HG03457 (cell line): Measurements from ENCODE around the gene SPTBN1.

Experiments used
- ATAC-seq: cut with Tn5 transposase; IDR thresholded peaks from one replicate; pipeline ENCODE4 v1.9.1; 2021; ENCODE audit warnings: moderate number of reproducible peaks; ENCODE audit not compliant: unreplicated experiment

The SPTBN1 gene

DNA sequence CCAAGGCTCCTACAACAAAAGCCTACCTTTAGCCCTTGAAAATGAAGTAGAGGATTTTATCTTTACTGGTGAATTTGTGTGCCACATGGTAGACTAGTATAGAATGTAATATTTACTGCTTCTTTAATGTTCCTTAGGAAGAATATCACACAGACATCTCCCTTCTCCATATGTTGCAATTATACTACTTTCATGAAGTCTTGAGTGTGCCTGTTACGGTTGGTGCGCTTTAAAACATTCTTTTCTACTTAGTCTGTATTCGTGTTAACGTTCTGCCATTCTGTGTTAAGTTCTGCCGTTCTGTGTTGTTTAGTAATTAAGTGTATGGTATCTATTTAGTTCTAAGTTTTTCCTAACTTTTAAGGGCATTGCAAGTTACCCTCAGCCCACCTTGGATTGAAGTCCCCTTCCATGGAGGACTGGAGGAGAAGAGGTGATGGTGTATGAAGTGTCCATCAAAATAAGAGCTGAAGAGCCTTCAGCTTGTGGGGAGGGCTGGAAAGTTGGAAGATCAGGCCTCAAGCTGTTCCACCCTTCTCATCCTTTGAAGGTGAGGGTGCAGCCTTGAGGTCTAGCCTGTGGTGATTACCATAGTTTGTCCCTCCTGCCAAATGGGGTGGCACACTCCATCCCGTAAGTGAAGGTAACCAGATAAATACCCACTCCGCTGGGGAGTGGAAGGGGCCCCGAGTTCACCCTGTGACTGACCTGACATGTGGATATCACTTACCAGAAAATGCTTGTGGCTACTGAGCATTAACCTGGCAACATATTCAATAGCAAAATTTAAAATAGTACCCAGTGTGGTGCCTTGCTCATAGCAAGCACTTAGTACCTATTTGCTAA lies 131.3 kb downstream of the SPTBN1 start:
- no peak for ATAC-seq

DNA sequence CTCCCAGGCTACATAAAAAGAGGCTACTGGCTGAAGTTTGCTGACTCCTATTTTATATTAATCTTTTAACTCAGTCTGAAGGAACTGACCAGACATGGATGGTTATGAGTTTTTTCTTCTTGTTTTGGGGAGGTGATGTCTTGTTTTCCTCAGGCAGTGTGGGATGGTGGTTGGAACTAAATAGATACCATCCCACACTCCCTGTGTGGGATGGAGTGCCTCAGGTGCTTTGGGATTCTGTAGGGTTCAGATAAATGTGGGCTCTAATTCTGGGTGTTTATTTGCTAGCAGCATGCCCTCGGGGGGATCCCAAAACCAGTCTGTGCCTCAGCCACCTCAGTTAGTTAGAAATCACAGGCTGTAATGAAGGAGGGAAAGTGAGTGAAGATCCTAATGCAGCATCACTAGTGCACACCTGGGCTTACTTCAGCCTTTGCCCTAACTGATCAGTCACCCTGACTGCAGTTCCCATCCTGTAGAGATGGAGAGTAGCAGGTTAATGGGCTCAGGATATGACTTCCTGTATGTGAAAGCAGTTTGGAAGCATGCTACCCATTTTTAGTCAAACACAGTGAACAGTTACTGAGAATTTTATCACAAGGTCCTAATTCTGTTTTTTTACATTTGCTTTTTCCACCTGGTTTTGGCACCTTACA lies 132.2 kb downstream of the SPTBN1 start:
- ATAC-seq = no peak

- no peak for ATAC-seq
Measured at GRCh38 chr2:54589038-54589339, 132.9 kb downstream of the SPTBN1 start.

DNA sequence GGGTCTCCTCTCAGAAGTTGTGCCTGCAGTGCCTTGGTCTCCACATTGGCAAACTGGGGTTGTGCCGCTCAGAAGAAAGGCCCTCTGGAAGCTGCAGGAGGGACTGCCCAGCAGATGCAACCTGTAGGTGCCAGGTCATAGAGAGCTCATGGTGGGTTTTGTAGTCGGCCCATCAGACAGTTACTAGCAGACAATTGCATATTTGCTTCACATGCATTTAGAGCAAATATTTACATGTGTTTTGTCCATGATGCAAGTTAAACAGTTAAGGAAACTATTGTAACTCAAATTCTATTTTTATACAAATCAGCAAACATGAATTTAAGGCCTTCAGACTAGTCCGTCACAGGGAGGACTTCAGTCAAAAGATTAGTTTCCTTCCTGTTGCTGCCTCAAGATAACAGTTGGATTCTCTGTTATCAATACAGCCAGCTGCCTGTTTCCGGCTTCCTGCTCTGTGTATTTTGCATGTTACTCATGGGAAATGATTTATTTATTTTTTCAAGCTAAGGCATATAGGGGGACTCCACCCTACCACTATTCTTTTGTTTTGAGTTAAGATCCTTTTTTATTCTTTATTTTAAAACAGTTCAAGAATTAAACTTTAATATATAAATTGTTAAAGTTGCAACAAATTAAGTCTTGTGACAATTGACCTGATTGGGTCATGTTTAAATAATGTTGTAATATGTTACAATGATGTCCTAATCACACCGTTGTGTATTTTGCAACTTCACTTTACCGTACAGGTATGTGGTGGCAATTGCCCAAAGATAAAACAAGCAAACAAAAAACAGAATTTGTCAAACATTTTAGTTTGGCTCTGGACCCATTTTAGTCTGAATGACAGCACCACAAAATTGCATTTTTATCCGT lies 133.5 kb downstream of the SPTBN1 start:
- ATAC-seq = no peak

- no peak for ATAC-seq
Measured at GRCh38 chr2:54590216-54591120, 134.3 kb downstream of the SPTBN1 start.

DNA sequence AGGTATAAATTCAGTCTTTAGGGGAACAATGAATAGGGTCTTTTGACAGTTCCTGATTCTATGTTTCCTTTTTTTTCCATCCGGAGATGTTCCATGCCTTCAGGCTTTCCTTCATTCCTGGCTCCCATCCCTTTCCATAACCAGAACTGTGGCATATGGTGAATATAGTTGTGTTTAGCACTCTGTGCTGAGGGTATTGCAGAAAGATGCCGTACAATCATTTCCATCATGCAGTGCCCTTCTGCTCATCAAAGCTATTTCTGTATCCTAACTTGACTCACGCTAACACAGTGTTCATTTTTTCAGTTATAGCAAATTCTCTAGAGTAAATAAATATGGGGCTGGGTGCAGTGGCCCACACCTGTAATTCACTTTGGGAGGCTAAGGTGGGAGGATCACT lies 135.4 kb downstream of the SPTBN1 start:
- ATAC-seq = no peak

DNA sequence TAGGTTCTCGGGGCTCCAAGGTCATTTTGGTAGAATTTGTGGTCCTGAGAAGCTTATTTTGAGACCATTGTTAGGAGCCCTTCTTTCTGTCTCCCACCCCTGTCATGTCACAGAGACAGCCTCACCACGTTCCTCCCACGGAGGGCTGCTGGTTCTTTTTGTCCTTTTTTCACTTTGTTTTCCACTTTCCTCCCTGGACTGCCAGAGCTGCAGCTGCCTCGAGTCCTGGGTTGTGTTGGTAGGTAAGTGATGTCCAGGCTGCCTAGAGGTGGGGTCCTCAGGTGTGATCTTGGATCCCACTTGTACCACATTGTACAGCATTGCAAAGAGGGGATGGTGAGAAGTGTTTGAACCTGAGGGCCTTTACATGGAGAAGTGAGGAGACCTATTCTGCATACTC lies 137.1 kb downstream of the SPTBN1 start:
- ATAC-seq = no peak

DNA sequence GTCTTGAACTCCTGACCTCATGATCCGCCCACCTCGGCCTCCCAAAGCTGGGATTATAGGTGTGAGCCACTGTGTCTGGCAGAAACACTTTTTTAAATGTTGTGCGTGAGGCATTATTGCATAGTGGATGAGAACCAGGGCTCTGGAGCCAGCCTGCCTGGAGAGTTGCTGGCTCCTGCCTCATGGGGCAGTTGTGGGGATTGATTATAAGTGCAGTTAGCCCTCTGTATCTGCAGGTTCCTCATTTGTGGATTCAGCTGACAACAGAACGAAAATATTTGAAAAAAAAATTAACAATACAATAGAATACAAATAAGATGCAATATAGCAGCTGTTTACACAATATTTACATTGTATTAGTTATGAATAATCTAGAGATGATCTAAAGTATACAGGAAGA lies 137.9 kb downstream of the SPTBN1 start:
- ATAC-seq = no peak

DNA sequence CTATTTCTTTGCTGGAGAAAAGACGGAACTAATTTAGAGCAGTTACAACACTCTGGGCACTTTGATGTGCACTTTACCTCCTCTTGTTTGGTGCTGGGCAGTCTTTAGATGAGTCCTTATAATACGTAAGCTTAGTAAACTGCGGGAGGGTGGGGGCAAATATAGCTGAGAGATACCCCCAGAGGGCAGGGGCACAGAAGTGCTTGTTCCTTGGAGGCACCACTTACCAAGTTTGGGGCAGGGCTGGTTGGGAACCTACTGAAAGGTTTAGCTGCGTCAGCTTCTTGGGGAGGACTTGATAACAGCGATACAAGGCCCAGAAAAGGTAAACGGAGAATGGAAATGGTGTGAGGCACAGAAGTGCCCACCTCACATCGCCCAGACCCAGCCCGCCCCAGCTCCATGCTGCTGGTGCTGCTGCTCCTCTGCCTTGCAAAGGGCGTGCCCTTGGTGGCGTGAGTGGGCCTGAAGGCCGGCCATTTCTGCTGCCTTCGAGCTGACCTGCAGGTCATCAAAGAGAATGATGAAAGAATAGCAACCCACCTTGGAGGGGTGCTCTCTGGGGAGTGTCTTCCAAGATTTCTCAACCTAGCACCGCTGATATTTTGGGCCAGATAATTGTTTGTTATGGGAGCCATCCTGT lies 139.2 kb downstream of the SPTBN1 start:
- no peak for ATAC-seq

DNA sequence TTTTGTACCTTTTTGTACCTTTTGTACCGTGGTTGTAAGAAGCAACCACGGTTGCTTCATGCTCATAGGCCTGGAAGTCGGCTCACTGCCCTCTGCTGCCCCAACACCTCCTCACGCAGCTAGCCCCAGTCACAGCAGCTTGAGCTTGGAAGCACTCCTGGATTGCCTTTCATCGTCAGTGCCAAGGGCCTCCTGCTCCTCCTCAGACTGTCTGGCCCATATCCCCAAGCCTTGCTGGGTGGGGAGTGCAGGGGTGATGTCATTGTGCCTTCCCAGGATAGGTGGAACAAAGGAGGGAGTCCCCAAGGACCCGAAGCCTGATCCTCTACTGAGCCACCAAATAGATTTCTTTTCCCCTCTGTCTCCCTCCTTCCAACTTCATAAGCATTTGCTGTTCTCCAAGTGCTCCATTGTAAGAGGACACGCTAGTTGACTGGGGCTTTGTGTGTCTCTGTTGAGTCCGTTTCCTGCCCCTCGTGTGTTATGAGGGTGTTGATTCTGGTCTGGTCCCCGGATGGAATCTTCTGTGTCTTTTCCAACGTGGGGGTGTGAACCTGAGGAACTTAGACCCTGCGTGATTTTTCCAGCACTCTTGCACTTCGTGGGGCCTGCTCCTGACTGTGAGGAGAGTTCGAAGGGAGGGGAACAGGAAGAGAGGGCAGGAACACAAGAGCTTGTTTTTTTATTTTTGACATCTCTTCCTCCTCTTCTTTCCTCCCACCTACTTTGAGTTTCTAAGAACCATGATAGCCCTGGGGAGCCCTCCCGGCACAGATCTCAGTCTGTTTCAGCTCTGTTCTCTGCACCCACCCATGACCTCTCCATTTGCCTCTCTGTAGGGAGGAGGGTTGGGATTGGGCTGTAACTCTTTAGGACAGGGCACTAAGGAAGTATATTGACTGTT lies 140.1 kb downstream of the SPTBN1 start:
- ATAC-seq = no peak

DNA sequence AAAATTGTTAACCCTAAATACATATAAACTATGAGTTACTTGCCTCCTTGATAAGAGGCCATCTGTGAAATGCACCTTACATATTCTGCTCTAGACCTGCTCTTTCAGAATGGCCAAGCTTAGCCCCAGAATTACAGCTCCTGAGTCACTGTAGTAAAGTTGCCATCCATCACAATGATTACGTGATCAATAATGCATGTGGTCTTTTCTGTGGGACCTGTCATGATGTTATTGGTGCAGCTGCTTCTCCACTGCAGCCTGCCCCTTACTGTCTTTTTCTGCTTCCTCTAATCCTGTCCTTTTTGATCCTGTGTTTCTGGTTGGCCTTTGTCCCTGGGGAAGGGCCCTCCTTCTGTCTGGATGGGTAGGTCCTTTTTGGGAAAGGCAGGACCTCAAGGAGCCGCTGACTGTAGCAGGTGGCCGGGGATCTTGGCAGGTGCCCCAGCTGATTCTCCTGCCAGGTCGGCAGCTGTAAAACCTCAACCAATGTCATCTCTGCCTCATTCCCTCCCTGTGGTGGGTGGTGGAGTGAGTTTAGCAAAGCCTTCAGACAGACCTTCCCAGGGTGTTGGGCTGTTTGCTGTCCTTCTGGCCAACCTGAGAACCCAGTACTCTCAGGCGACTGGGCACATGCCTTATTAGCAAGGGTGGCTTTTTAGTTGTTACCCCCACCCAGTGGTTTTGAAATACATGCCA lies 141.2 kb downstream of the SPTBN1 start:
- ATAC-seq = no peak

- ATAC-seq = no peak
Measured at GRCh38 chr2:54598347-54599325, 142.5 kb downstream of the SPTBN1 start.

DNA sequence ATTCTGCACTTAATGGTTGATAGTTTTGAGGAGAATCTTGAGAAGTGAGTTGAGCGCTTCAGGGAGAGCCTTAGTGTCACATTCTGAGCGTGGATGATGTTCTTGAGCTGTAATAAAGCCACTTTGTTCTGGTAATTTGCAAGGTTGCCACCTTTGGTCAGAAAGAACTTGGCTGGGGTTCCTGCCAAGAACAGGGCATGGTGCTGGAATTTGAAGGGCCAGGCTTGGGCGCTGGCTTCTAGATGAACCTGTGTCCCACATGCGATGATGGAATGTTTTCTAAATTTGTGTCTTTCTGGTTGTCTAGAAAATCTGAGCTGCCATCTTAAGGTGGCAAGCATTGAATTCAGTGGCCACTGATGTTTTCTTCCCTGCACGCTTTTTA lies 143.2 kb downstream of the SPTBN1 start:
- ATAC-seq = no peak

DNA sequence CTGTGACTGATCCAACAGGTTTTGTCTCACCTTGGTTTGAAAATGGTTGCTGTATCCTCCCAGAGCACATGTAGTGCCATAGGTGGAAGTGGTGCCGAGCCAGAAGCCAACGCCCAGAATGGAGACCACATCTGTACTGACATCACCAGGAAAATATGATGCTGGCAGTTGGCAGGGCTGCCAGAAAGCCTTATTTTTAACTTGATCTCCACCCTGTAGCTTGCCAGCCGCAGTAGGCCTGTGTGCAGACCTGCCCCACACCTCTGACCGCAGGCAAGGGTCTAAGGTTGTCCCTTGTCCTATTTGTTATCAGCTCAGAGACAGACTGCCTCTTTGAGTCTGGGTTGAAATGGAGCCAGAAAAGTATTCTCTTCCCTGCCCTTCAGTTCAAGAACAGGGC lies 143.8 kb downstream of the SPTBN1 start:
- no peak for ATAC-seq

DNA sequence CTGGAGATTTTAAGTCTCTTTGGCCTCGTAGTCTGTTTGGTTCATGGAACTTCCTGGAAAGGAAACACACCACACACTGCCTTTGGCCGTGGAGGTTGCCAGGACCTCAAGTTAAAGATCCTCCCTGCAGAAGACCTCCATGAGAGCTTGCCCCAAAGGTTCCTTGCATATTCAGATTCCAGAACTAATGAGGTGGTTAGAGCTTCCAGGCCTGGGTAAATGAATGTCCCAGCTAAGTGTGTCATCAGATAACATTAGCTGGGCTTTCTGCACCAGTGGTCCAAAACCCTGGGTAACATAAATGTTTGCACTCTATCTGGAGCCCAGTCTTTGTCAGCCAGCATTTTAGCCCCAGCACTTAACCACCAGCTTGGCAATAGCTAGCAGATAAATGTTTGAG lies 145.2 kb downstream of the SPTBN1 start:
- no peak for ATAC-seq

- ATAC-seq = no peak
Measured at GRCh38 chr2:54602736-54603322, 146.7 kb downstream of the SPTBN1 start.

DNA sequence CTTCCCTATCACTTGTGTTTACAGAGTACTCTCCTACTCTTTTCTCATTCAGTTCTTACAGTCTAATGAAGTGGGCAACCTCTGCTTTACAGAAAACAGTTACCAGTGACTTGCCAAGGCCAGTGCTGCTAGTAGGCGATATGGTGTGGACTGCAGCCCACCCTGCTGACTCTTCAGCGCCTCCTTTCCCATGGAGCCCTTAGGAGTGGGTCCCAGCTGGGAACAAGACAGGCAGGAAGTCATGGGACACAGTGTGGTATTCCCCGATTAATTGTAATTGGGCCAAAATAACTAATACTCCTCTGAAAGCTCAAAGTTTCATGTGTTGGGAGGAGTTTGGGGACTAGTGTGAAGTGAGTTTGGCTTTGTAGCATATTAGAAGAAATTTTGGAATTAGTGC lies 147.2 kb downstream of the SPTBN1 start:
- ATAC-seq = no peak
